HEK293 (cell line): ENCODE data around the gene KCNQ1.

Experiments used
- CTCF ChIA-PET: fragments of 350-600 bp; formaldehyde crosslinking; extraction: SDS; loops from one replicate; lab custom pipeline; 2021; ENCODE audit warnings: antibody characterized with exemption; lab: Yijun Ruan, JAX
- POLR2A ChIA-PET: fragments of 300-600 bp; formaldehyde crosslinking; extraction: SDS; loops from one replicate; lab custom pipeline; 2020; ENCODE audit warnings: antibody characterized with exemption, inconsistent platforms; lab: Yijun Ruan, JAX
- H3K27ac ChIP-seq: fragments of 200-500 bp; sonication (Bioruptor generic); 2 replicates; pipeline ENCODE4 v1.5.1; 2014; ENCODE audit warnings: low read depth, low read length, control low read depth, inconsistent platforms; ENCODE audit errors: extremely low read depth
- H3K36me3 ChIP-seq, 2 experiments: fragments of 200-500 bp in 1 of 2; sonication (Bioruptor generic) in 1 of 2; 1 replicate in 1 of 2; 2 replicates in 1 of 2; pipeline ENCODE4 v1.5.1; 2014 to 2017; ENCODE audit warnings: inconsistent platforms in 2 of 2, low read length in 2 of 2; ENCODE audit not compliant: control insufficient read depth in 2 of 2, insufficient read depth in 1 of 2
- H3K4me1 ChIP-seq: fragments of 200-500 bp; sonication (Bioruptor generic); 2 replicates; pipeline ENCODE4 v1.5.1; 2014; ENCODE audit warnings: mild to moderate bottlenecking, low read length, inconsistent platforms; ENCODE audit not compliant: control insufficient read depth, insufficient read depth
- H3K4me3 ChIP-seq: 2 replicates; pipeline ENCODE4 v1.5.1; 2011; ENCODE audit warnings: low read depth, mild to moderate bottlenecking, control low read depth, low read length, moderate library complexity
- H3K9me3 ChIP-seq: fragments of 200-500 bp; sonication (Bioruptor generic); 2 replicates; pipeline ENCODE4 v1.5.1; 2014; ENCODE audit warnings: low read depth, low read length, inconsistent platforms; ENCODE audit not compliant: control insufficient read depth, insufficient read depth
- AEBP2 ChIP-seq: fragments of 450-650 bp; formaldehyde crosslinking; IDR thresholded peaks from 2 replicates; pipeline ENCODE4 v1.5.1; 2016; ENCODE audit warnings: missing biosample characterization, missing genetic modification characterization, borderline replicate concordance
- BCL6B ChIP-seq: fragments of 450-650 bp; formaldehyde crosslinking; IDR thresholded peaks from 2 replicates; pipeline ENCODE4 v1.5.1; 2017; ENCODE audit warnings: missing biosample characterization, missing genetic modification characterization
- GLI4 ChIP-seq: fragments of 450-650 bp; formaldehyde crosslinking; IDR thresholded peaks from 2 replicates; pipeline ENCODE4 v1.5.1; 2016; ENCODE audit warnings: missing biosample characterization, missing genetic modification characterization
- HOXC10 ChIP-seq: sonication (generic); formaldehyde crosslinking; IDR thresholded peaks from 2 replicates; pipeline ENCODE4 v1.8.1; 2023; ENCODE audit warnings: mild to moderate bottlenecking, missing genetic modification reagents
- MEIS1 ChIP-seq: sonication (generic); formaldehyde crosslinking; IDR thresholded peaks from 2 replicates; pipeline ENCODE4 v1.8.1; 2022; ENCODE audit warnings: missing genetic modification reagents, mild to moderate bottlenecking, borderline replicate concordance
- MZF1 ChIP-seq: fragments of 450-650 bp; formaldehyde crosslinking; IDR thresholded peaks from 2 replicates; pipeline ENCODE4 v1.5.1; 2017; ENCODE audit warnings: missing biosample characterization, missing genetic modification characterization, borderline replicate concordance
- PRDM2 ChIP-seq: fragments of 450-650 bp; formaldehyde crosslinking; IDR thresholded peaks from 2 replicates; pipeline ENCODE4 v1.5.1; 2016; ENCODE audit warnings: missing biosample characterization, missing genetic modification characterization, borderline replicate concordance
- PRDM6 ChIP-seq: fragments of 450-650 bp; formaldehyde crosslinking; IDR thresholded peaks from 2 replicates; pipeline ENCODE4 v1.5.1; 2017; ENCODE audit warnings: missing biosample characterization, missing genetic modification characterization
- SCRT1 ChIP-seq: fragments of 450-650 bp; formaldehyde crosslinking; IDR thresholded peaks from 2 replicates; pipeline ENCODE4 v1.5.1; 2016; ENCODE audit warnings: missing biosample characterization, missing genetic modification characterization, borderline replicate concordance
- SCRT2 ChIP-seq: fragments of 450-650 bp; formaldehyde crosslinking; IDR thresholded peaks from 2 replicates; pipeline ENCODE4 v1.5.1; 2016; ENCODE audit warnings: missing biosample characterization, missing genetic modification characterization
- ZFP69B ChIP-seq: fragments of 450-650 bp; formaldehyde crosslinking; IDR thresholded peaks from 2 replicates; pipeline ENCODE4 v1.5.1; 2016; ENCODE audit warnings: missing biosample characterization, missing genetic modification characterization
- ZNF133 ChIP-seq: fragments of 450-650 bp; formaldehyde crosslinking; IDR thresholded peaks from 2 replicates; pipeline ENCODE4 v1.5.1; 2016; ENCODE audit warnings: missing biosample characterization, missing genetic modification characterization
- ZNF16 ChIP-seq: fragments of 450-650 bp; formaldehyde crosslinking; IDR thresholded peaks from 2 replicates; pipeline ENCODE4 v1.5.1; 2016; ENCODE audit warnings: low read depth, missing biosample characterization, missing genetic modification characterization
- ZNF184 ChIP-seq: fragments of 450-650 bp; IDR thresholded peaks from 2 replicates; pipeline ENCODE4 v1.5.1; 2018; ENCODE audit warnings: missing biosample characterization, mild to moderate bottlenecking, missing genetic modification characterization
- ZNF398 ChIP-seq: fragments of 450-650 bp; formaldehyde crosslinking; IDR thresholded peaks from 2 replicates; pipeline ENCODE4 v1.5.1; 2017; ENCODE audit warnings: missing biosample characterization, missing genetic modification characterization
- ZNF416 ChIP-seq: fragments of 450-650 bp; formaldehyde crosslinking; IDR thresholded peaks from 2 replicates; pipeline ENCODE4 v1.5.1; 2016; ENCODE audit warnings: missing biosample characterization, missing genetic modification characterization
- ZNF510 ChIP-seq: fragments of 450-650 bp; formaldehyde crosslinking; IDR thresholded peaks from 2 replicates; pipeline ENCODE4 v1.5.1; 2018; ENCODE audit warnings: mild to moderate bottlenecking, missing genetic modification characterization, missing biosample characterization; ENCODE audit not compliant: insufficient replicate concordance
- ZNF548 ChIP-seq: fragments of 450-650 bp; formaldehyde crosslinking; IDR thresholded peaks from 2 replicates; pipeline ENCODE4 v1.5.1; 2016; ENCODE audit warnings: missing biosample characterization, missing genetic modification characterization
- ZNF585B ChIP-seq: fragments of 450-650 bp; formaldehyde crosslinking; IDR thresholded peaks from 2 replicates; pipeline ENCODE4 v1.5.1; 2016; ENCODE audit warnings: missing biosample characterization, missing genetic modification characterization
- ZNF776 ChIP-seq: fragments of 450-650 bp; formaldehyde crosslinking; IDR thresholded peaks from 2 replicates; pipeline ENCODE4 v1.5.0; 2017; ENCODE audit warnings: missing biosample characterization, missing genetic modification characterization, borderline replicate concordance

Gene KCNQ1

GRCh38 chr11:2893935-2894334 lies 449.1 kb downstream of the KCNQ1 start:
- H3K27ac ChIP-seq: no peak overlapping the region
- POLR2A ChIA-PET: interaction anchor here (2.4 kb wide), 1 partner anchor 35 kb away, joined by 7 read pairs; the partner anchor contains the start of gene PHLDA2
- H3K36me3 ChIP-seq: no peaks in the 10 kb centered on the region
- TF ChIP-seq MZF1 (tag by site-specific recombination): no peak
- no peak for TF ChIP-seq ZNF585B
- TF ChIP-seq MEIS1: no peak
- TF ChIP-seq AEBP2 (tag by site-specific recombination): no peak
- no peak for TF ChIP-seq GLI4 (tag by site-specific recombination)
- TF ChIP-seq BCL6B (tag by site-specific recombination): no peak
- no peak for TF ChIP-seq SCRT2 (tag by site-specific recombination)
- no peak for TF ChIP-seq HOXC10
- TF ChIP-seq, all 188 proteins: peak for 0
- CTCF ChIA-PET: interaction anchor here (0.7 to 16.8 kb wide), 6 partner anchors 12 to 473 kb away, joined by 3 to 456 read pairs (median 6); no protein-coding TSS in a partner anchor
- H3K9me3 ChIP-seq: no peaks in the 10 kb centered on the region
- no peaks in the 10 kb centered on the region for H3K4me1 ChIP-seq
- no peak overlapping the region for H3K4me3 ChIP-seq

GRCh38 chr11:2896047-2896446 lies 451.2 kb downstream of the KCNQ1 start:
- H3K4me3 ChIP-seq: no peak overlapping the region
- H3K9me3 ChIP-seq: no peaks in the 10 kb centered on the region
- no peaks in the 10 kb centered on the region for H3K36me3 ChIP-seq
- no peaks in the 10 kb centered on the region for H3K4me1 ChIP-seq
- no peak overlapping the region for H3K27ac ChIP-seq
- POLR2A ChIA-PET: interaction anchor here (2.4 kb wide), 1 partner anchor 33 kb away, joined by 7 read pairs; the partner anchor contains the start of gene PHLDA2
- no peak for TF ChIP-seq ZNF16 (tag by site-specific recombination)
- TF ChIP-seq ZNF133 (tag by site-specific recombination): no peak
- no peak for TF ChIP-seq ZNF398 (tag by site-specific recombination)
- TF ChIP-seq SCRT1 (tag by site-specific recombination): no peak
- no peak for TF ChIP-seq ZNF548 (tag by site-specific recombination)
- TF ChIP-seq ZNF776 (tag by site-specific recombination): no peak
- no peak for TF ChIP-seq ZNF184
- no peak for TF ChIP-seq PRDM2 (tag by site-specific recombination)
- TF ChIP-seq ZNF510 (tag by site-specific recombination): no peak
- no peak for TF ChIP-seq PRDM6 (tag by site-specific recombination)
- no peak for TF ChIP-seq ZFP69B (tag by site-specific recombination)
- TF ChIP-seq ZNF416 (tag by site-specific recombination): no peak
- CTCF ChIA-PET: interaction anchor here (0.7 to 16.8 kb wide), 3 partner anchors 10 to 363 kb away, joined by 3 to 456 read pairs (median 8); partner anchors contain the start of gene CDKN1C
